GM18508 (cell line): ENCODE results near the gene NAXE.
"Not testable (repeated sequence)": the region's sequence is repeated elsewhere in the genome, so short reads cannot be mapped to it uniquely, and the experiment has no call there.

Source experiments
- ATAC-seq: cut with Tn5 transposase; IDR thresholded peaks from one replicate; pipeline ENCODE4 v1.9.1; 2021; ENCODE audit warnings: moderate number of reproducible peaks; ENCODE audit not compliant: insufficient read depth, unreplicated experiment

The NAXE gene

DNA sequence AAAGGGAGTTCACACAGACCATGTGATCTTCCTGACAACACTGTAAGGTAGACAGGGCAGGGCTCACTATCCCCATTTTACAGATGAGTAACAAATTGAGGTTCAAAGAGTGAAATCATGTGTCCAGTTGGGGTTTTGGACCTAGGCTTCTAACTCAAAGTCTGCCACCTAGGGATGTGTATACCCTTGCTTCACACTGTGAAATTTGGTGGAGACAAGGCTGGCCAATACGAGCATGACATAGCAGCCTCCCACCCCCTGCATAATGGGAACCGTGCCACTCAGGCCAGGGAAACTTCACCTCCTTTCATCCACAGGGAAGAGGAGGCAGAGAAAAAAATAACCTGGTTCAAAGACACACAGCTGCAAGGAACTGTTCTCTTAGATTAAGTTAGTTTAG lies 26.1 kb upstream of the NAXE start:
- no peak for ATAC-seq

GRCh38 chr1:156566436-156566835 lies 25.1 kb upstream of the NAXE start:
- ATAC-seq: no peak

DNA sequence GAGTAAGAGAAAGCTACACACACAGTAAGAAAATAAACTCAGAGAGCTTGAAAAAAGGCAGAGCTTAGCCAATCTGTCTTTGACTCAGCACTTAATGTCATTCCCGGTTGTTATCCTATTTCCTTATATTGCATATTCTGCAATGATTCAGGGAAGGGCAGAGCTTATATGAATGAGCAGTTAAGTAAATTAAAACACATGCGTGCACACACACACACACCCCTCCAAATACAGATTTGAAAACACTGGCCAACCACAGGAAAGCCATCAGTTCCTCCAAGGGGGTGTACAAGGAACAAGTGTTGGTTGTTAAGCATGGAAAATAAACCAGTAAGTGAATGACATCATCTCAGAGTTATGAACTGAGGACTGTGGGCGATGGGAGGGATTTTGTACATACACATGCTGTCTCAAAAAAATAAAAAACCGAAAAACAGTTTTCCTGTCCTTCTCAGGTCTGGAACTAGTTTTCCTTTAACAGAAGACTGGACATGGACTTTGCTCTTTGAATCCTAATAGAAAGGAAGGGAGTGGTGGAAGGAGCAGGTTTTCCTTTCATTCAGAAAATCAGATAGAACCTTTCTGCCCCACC lies 20.2 kb upstream of the NAXE start:
- no peak for ATAC-seq

DNA sequence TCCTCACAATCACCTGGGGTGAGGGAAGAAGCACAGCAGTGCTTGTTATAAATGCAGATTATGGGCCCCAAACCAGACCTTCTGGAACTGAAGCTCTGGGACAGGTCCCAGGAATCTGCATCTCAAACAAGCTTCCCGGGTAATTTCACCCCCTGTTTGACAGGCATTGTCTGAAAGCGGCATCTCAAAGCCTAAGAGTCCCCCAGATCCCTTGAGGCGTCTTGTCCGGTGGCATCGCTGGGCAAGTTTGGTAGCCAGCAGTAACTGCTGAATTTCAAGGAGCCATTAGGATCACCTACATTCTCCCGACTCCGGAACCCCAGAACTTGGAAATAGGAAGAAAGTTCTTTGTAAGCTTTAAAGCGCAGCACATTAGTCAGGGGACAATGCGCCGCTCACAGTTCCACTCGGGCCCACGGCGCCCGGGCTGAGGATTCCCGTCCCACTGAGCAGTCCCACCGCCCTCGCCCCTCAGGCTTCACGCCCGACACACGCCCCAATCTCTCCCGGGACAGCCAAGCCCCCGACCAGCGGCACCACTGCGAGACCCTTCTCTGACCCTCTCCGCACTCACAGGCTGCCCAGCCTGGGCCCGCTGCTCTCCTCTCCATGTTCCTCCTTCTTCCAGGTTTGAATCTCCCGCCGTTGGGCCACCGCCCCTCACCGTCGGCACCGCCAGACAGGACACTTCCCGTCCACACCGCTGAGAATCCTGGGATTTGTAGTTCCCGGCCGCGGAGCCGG lies 19.5 kb upstream of the NAXE start, which contains the start of gene IQGAP3:
Gene IQGAP3 (minus strand): TSS at position 647 of the 744 bp plus-strand sequence. CDS start 36 bp downstream, at position 611.
- ATAC-seq: no peak

DNA sequence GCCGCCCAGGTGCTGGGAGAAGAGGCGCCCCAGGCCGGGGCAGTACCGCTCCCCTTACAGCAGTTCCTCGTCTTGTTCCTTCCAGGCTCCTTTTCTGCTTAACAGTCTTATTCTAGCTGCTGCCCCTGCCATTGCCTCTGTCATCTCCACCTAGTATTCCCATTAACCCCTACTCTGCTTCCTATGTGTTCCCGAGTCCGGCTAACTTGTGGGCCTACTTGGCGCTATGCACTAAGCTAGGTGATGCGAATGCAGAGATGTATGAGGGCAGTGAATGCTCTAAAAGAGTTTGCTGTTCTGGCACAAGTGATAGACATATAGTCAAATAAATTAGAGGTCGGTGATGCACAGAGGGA lies 18.9 kb upstream of the NAXE start:
- ATAC-seq: no peak

- no peak for ATAC-seq
These were observed 17.4 kb upstream of the NAXE start for GRCh38 chr1:156574039-156574633.

DNA sequence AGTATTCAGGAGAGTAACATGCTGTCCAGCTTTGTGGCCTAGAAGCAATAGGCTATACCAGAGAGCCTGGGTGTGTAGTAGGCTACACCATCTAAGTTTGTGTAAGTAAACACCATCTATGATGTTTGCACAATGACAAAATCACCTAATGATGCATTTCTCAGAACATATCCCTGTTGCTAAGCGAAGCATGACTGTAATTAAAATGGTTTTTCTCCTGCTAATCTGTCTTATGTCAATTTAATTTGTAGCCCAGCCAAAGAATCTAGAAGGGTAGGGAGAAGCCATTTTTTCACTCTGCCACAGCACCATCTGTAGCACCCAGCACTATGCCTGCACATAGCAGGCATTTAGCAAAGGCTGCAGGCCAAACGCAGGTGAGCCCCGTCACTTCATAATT lies 14.0 kb upstream of the NAXE start:
- ATAC-seq: no peak

GRCh38 chr1:156578055-156578454 lies 13.5 kb upstream of the NAXE start:
- ATAC-seq: no peak

DNA sequence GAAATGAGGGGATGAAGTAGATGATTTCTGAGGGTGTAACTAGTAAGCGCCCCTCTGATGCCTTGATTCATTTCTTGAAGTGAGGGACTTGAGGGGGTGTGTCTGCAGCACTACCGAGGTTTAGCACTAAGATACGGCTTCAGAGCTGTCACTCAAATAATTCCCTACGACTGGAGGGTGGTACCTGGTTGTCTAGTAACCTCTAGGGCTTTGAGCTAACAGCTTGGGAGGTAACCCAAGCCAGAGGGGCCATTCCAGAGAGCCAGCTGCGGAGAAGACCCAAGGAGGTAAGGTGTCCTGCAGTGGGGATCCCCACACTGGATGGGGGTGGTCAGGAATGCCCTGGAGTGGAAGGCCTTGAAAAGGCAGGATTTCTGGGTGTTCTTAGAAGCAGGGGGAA lies 12.1 kb upstream of the NAXE start, which contains the start of gene TTC24:
Gene TTC24 (plus strand): TSS at position 252 of the 400 bp plus-strand sequence. CDS start 1,642 bp downstream, outside the sequence.
- ATAC-seq: no peak

DNA sequence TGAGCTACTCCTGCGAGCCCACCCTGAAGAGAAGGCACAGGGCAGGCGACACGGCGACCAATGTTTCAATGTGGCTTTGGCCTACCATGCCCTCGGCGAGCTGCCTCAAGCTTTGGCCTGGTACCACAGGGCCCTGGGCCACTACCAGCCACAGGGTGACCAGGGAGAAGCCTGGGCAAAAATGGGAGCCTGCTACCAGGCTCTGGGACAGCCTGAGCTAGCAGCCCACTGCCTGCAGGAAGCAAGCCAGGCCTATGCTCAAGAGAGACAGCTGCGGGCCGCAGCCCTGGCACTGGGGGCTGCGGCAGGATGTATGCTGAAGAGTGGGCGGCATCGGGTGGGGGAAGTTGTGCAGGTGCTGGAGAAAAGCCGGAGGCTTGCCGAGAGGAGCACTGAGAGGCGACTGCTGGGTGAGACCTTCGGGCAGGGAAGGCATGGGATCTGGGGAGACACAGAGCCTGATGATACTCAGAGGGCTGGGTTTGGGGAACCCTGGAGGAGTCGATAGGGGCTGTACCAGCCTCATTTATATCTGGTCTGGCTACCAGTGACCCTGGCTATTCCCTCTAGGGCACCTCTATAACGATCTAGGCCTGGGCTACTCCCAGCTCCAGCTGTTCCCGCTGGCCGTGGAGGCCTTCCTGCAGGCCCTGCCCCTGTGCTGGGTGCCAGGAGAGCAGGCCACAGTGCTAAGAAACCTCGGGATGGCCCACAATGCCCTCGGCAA lies 9.8 kb upstream of the NAXE start:
- ATAC-seq: no peak

DNA sequence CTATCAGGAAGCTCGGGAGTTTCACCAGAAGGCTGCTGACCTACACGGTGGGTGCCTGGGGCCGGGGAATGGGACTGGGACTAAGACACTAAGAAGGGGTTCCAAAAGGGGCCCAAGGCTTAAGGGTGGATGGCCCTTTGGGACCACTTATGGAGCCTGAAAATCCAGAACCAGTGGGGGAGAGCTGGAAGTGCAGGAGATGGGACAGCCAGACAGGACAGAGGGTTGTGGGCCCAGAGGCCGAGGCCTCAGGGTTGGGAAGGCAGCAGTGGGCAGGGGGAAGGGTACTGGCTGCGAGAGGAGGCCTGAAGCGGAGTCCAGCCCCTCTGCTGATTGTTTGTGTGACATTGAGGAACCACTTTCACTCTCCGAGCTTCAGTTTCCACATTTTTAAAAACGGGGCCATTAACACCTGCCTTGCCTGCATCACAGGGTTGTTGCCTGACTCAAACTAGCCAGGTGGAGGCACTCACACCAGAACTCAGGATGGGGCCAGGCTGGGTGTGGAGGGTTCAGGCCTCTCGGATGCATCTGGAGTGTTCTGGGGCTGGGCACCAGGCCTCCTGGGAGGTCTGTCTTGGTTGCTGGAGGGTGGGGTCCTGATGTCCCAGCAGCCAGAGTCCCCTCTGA lies 9.1 kb upstream of the NAXE start:
- ATAC-seq: no peak

DNA sequence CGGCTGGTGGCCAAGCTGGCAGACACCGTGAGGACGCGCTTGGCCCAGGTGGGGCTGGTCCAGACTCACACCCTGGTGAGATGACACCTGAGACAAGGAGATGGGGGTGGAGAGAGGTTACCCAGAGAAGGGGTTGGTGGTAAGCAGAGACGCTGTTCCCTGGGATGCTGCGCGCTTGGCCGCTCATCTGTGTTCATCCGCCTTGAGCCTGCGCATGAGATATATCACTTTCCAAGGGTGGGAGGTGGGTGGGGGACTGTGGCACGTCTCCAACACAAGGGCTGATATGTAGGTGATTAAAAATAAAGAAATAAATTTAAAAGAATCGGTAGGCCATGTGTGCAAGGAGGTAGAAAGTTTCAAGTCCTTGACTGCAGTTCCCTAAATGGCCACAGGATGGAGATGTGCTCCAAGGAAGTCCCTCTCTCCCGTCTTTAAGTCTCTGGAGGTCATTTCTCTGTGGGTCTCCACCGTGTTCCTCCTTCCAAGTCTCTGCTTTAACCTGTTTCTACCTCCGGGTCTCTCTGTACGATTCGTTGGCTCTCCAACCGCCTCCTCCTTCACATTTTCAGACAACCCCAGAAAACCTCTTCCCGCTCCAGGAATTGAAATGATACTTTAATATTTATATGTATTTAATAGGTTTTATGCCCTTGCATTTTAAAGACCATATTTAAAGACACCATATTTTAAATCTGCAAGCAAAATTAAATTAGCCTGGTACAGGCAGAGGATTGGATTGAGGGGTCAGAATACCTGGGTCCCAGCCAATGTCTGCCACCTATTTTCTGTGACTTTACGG lies 7.6 kb upstream of the NAXE start:
- ATAC-seq: no peak

DNA sequence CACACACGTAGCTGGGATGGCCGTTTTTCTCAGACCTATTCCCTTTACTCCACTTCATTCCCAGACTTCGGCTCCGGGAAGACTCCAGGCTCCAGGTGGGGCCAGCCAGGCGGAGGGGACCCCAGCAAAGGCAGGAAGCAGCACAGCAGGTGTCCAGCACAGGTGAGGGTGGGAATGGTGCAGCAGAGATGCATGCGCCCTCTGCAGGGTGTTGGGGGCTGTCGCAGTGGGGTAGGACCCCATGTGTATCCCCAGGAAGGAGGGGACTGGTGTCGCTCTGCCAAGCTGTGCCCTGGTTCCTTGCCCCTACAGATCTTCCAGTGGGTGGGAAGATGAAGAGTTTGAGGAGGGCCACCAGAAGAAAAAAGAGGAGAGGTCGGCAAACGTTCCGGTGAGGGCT lies 6.8 kb upstream of the NAXE start:
- ATAC-seq: no peak

GRCh38 chr1:156586323-156586722 lies 5.3 kb upstream of the NAXE start:
- ATAC-seq: no peak

DNA sequence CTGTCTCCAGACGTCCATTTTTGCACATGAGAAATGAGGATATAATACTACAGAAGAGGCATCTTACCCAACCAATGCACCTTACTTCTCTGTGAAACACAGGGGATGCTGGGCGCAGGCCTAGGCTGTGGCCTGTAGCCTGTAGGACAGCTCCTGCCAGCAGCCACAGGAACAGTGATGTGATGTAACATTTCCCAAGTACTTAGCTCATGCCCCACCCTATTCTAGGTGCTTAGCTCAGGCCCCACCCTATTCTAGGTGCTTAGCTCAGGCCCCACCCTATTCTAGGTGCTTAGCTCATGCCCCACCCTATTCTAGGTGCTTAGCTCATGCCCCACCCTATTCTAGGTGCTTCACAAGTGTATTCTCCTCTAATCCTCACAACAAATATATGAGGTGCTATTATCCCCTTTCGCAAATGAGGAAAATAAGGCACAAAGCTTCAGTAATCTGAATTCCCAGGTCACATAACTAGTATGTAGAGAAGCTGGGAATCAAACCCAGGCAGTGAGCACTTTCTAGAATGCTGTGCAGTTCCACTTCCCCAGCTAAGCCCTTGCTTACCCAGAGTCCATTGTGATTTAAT lies 4.6 kb upstream of the NAXE start:
- ATAC-seq: no peak

DNA sequence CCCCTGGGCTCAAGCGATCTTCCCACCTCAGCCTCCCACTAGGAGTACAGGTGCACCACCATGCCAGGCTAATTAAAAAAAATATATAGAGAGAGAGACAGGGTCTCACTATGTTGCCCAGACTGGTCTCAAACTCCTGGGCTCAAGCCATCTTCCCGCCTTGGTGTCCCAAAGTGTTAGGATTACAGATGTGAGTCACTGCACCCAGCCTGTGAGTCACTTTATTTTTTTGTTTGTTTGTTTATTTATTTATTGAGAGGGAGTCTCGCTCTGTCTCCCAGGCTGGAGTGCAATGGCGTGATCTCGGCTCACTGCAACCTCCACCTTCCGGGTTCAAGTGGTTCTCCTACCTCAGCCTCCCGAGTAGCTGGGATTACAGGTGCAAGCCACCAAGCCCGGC lies 3.6 kb upstream of the NAXE start:
- not testable (repeated sequence) for ATAC-seq

DNA sequence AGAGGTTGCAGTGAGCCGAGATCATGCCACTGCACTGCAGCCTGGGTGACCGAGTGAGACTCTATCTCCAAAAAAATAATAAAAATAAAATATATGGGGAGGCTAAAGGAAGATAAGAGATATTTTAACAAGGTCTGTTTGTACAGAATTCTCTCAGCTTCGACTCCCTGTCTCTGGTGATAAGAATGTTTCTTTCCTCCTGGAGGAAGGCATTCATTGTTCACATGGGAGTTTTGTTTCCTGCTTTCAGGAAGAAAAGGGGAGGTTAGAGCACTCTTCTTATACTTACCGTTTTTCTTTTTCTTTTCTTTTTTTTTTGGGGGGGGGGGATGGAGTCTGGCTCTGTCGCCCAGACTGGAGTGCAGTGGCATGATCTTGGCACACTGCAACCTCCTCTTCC lies 2.0 kb upstream of the NAXE start:
- ATAC-seq: no peak

GRCh38 chr1:156590326-156591180 lies 1.0 kb upstream of the NAXE start:
- no peak for ATAC-seq

- no peak for ATAC-seq
These were observed 470 bp upstream of the NAXE start for GRCh38 chr1:156591181-156591431.
